ENCODE measurements around the gene TRMT6. TPM values are rescaled to one million over a fixed set of nuclear protein-coding genes. Genes with fewer than 3 reads are reported as not detected.

Gene TRMT6
- total and polyA plus RNA-seq, 9 of the 15 experiments (the other 6 are each of a cell fraction or from before 2014, with no cell fraction given), result 10.6 to 21.3 (median 15.6) TPM

DNA sequence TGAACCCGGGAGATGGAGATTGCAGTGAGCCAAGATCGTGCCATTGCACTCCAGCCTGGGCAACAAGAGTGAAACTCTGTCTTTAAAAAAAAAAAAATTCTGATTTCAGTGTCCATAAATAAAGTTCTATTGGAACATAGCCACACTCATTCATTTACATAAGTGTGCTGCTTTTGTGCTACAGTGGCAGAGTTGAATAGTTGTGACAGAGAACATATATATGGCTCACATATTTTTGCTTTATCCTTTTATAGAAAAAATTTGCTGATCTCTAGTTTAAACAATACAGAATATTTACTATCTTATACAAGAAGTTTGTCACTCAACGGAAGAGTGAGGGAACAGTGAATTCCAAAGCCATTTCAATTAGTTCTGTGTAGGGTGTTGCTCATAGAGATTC is 18.1 kb upstream of the TRMT6 start (continued):
- no peak for TF ChIP-seq ZNF512 (tag; IDR thresholded peaks at IDR 0.05)

DNA sequence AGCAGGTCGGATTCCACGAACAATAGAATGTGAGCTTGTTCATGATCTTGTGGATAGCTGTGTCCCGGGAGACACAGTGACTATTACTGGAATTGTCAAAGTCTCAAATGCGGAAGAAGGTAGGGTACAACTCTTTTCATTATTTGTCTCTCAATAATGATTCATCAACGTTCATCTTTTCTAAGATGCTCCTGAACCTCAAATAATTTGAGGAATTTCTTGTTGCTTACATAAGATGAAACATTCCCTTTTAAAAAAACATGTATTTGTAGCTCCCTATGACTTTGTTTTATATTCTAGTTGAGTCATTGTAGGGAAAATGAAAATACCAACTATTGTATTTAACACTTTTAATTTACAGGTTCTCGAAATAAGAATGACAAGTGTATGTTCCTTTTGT is 17.1 kb upstream of the TRMT6 start:
- no peaks in the 10 kb centered on the region for H3K9me1 ChIP-seq (ENCODE audit: control insufficient read depth, insufficient read depth, low read length)
- no peak overlapping the region for H3K27ac ChIP-seq (ENCODE audit: extremely low read depth, low read depth, low read length)
- H3K4me2 ChIP-seq (ENCODE audit: insufficient read depth, low read length), result no peak overlapping the region
- H3K4me1 ChIP-seq (replicated peaks in 1 of 2; ENCODE audit: control insufficient read depth in 2 of 2, insufficient read depth in 2 of 2, low read length in 2 of 2), result no peaks in the 10 kb centered on the region
- no peak for FAIRE-seq
- no peak for ATAC-seq
- no TSS peak for BruUV-seq (replicated peaks)
- no peaks in the 10 kb centered on the region for H4K20me1 ChIP-seq (replicated peaks; ENCODE audit: control insufficient read depth, insufficient read depth, low read length)
- intact Hi-C loops (cut with micrococcal nuclease), result no loop called here
- ChIA-PET POLR2A (interaction anchor here (1.0 kb wide), 1 partner anchor 13 kb away, joined by 3 read pairs; no protein-coding TSS in a partner anchor), CTCF (ENCODE audit: low intra/inter-chr PET ratio) (no interaction called here)
- no peak overlapping the region for H3K4me3 ChIP-seq
- DNase-seq (ENCODE audit: extremely low read depth in 1 of 4, low spot score in 3 of 4), result no peak
- H3K27me3 ChIP-seq (ENCODE audit: control insufficient read depth in 2 of 2, insufficient read depth in 2 of 2, low read length in 2 of 2), result no peaks in the 10 kb centered on the region
- no peaks in the 10 kb centered on the region for H3K79me2 ChIP-seq (ENCODE audit: control insufficient read depth, insufficient read depth, low read length)
- 94% methylated on average over 6 of the region's 6 CpGs for WGBS (ENCODE audit: insufficient coverage, low coverage, missing lambda C conversion rate)
- H3K9me3 ChIP-seq (replicated peaks; ENCODE audit: control insufficient read depth, insufficient read depth, low read depth, low read length), result no peaks in the 10 kb centered on the region
- no peak overlapping the region for H3K9ac ChIP-seq (ENCODE audit: insufficient read depth in 1 of 2, low read depth in 2 of 2, low read length in 2 of 2)
- in situ Hi-C loops (cut with MboI), result no loop called here
- no peak overlapping the region for H2AFZ ChIP-seq (ENCODE audit: low read depth, low read length)
- H3K36me3 ChIP-seq (ENCODE audit: control insufficient read depth, insufficient read depth, low read length), result peaks cover 73% of the 10 kb centered on the region; the same call in 2 of the 3 replicates
- no peak for TF ChIP-seq SFPQ (IDR thresholded peaks at IDR 0.05; ENCODE audit: low read depth, low read length)
- TF ChIP-seq CHD7 (IDR thresholded peaks at IDR 0.05; ENCODE audit: low read depth, low read length), result no peak
